ENCODE measurements around the gene GFAP. TPM values are rescaled to one million over a fixed set of nuclear protein-coding genes. Genes with fewer than 3 reads are reported as not detected.

Gene GFAP
- total and polyA plus RNA-seq, 4 donors, result 0.24 to 0.42 (median 0.33) TPM; not detected in 1

DNA sequence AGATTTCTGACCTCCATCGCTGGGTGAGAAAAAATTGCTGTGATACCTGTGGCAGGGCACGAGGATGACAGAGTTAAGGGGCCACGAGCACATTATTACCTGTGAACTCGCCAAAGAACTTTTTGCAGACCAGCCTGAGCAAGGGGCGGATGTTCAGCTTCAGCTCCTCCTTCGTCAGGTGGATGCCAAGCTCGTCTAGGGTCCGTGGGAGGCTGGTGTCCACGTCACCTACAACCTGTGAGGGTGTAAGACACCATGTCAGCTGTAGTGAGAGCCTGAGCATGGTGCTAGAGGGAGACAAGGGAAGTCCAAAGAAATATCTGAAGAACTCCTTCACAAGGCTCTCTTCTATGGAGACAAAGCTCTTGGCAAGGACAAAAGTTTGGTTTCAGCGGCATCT, 50.5 kb downstream of the GFAP start:
- Histone ChIP-seq H3K4me3 (ENCODE audit: low read depth in 1 of 3, low read length in 3 of 3) (no peak overlapping the region), H3K9me3 (ENCODE audit: control insufficient read depth in 4 of 4, low read length in 3 of 4) (no peaks in the 10 kb centered on the region), H3K27me3 (ENCODE audit: control insufficient read depth in 4 of 4, insufficient read depth in 4 of 4, low read length in 3 of 4) (no peaks in the 10 kb centered on the region), H3K9ac (ENCODE audit: low read depth in 1 of 2, low read length in 2 of 2) (no peak overlapping the region), H3K36me3 (ENCODE audit: control insufficient read depth in 4 of 4, insufficient read depth in 3 of 4, low read depth in 1 of 4, low read length in 3 of 4) (peaks cover 13 to 74% (median 46%) of the 10 kb centered on the region in 4 donors), H3K4me1 (ENCODE audit: control insufficient read depth in 4 of 4, insufficient read depth in 4 of 4, low read length in 3 of 4) (peaks cover 0 to 8% (median 5%) of the 10 kb centered on the region in 4 donors), H3K27ac (ENCODE audit: low read depth in 1 of 2, low read length in 2 of 2) (no peak overlapping the region)
- TF ChIP-seq NR2F2 (IDR thresholded peaks at IDR 0.05) (no peak), SP1 (IDR thresholded peaks at IDR 0.05) (no peak), TAF1 (conservative IDR thresholded peaks at IDR 0.05) (no peak), FOXA2 (IDR thresholded peaks at IDR 0.05) (no peak), ATF3 (IDR thresholded peaks at IDR 0.05) (no peak), RXRA (IDR thresholded peaks at IDR 0.05) (no peak), CTCF (IDR thresholded peaks at IDR 0.05; ENCODE audit: low read depth, low read length, missing input control) (no peak), HNF4A (conservative IDR thresholded peaks at IDR 0.05) (no peak), ZBTB33 (IDR thresholded peaks at IDR 0.05) (no peak), RAD21 (IDR thresholded peaks at IDR 0.05) (no peak), GABPA (IDR thresholded peaks at IDR 0.05 in 1 of 2, conservative IDR thresholded peaks at IDR 0.05 in 1 of 2) (no peak)
- TF ChIP-seq, protein P1, sequence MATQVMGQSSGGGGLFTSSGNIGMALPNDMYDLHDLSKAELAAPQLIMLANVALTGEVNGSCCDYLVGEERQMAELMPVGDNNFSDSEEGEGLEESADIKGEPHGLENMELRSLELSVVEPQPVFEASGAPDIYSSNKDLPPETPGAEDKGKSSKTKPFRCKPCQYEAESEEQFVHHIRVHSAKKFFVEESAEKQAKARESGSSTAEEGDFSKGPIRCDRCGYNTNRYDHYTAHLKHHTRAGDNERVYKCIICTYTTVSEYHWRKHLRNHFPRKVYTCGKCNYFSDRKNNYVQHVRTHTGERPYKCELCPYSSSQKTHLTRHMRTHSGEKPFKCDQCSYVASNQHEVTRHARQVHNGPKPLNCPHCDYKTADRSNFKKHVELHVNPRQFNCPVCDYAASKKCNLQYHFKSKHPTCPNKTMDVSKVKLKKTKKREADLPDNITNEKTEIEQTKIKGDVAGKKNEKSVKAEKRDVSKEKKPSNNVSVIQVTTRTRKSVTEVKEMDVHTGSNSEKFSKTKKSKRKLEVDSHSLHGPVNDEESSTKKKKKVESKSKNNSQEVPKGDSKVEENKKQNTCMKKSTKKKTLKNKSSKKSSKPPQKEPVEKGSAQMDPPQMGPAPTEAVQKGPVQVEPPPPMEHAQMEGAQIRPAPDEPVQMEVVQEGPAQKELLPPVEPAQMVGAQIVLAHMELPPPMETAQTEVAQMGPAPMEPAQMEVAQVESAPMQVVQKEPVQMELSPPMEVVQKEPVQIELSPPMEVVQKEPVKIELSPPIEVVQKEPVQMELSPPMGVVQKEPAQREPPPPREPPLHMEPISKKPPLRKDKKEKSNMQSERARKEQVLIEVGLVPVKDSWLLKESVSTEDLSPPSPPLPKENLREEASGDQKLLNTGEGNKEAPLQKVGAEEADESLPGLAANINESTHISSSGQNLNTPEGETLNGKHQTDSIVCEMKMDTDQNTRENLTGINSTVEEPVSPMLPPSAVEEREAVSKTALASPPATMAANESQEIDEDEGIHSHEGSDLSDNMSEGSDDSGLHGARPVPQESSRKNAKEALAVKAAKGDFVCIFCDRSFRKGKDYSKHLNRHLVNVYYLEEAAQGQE (IDR thresholded peaks at IDR 0.05), result no peak
- DNase-seq (ENCODE audit: low spot score), result no peak
- WGBS, result 74% methylated on average over 10 of the region's 10 CpGs

DNA sequence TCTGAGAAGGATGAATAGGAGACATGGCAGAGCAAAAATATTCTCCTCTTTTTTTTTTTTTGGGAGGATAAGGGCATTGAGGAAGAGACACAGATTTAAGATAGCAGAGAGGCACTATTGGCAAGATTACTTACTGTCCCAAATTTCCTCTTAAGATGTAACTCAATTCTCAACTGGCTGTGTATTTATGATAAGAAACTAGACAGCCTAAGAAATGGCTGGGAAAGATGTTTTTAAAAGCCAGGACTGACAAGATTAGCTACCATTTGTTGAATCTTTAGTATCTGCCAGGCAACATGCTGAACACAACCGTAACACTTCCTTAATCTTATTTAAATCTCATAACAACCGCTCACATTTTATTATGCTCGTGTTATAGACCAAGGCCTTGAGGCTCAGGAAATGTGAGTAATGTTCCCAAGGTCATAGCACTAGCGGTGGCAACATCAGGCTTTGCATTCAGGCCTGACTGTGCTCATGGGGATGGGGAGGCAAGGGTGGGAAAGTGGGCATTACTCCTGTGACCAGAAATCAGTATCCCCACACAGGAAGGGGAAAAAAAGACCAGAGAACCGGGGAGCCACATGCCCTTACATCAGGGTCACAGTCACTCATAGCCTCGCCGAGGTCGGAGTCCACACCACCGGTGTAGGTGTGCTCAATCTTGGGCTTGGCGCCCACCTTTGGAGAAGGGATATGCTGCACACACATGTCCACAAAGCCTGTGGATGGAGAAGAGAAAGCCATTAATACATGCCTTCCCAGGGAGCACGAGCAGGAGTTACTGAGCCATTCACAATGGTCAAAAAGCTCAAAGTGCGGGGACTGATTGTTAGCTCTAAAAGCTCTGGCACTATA, 52.0 kb downstream of the GFAP start:
- DNase-seq (ENCODE audit: low spot score), result no peak
- WGBS, result 85% methylated on average over 12 of the region's 12 CpGs
- H3K9me3 ChIP-seq (ENCODE audit: control insufficient read depth in 4 of 4, low read length in 3 of 4), result no peaks in the 10 kb centered on the region
- TF ChIP-seq SP1 (IDR thresholded peaks at IDR 0.05) (no peak), NR2F2 (IDR thresholded peaks at IDR 0.05) (no peak), YY1 (IDR thresholded peaks at IDR 0.05) (no peak), TAF1 (conservative IDR thresholded peaks at IDR 0.05) (no peak), JUND (IDR thresholded peaks at IDR 0.05) (no peak), CTCF (IDR thresholded peaks at IDR 0.05; ENCODE audit: low read depth, low read length, missing input control) (no peak), GABPA (IDR thresholded peaks at IDR 0.05 in 1 of 2, conservative IDR thresholded peaks at IDR 0.05 in 1 of 2) (no peak), ATF3 (IDR thresholded peaks at IDR 0.05) (no peak), FOXA2 (IDR thresholded peaks at IDR 0.05) (no peak), ZBTB33 (IDR thresholded peaks at IDR 0.05) (no peak), HNF4A (conservative IDR thresholded peaks at IDR 0.05) (no peak), RAD21 (IDR thresholded peaks at IDR 0.05) (no peak), FOXA1 (IDR thresholded peaks at IDR 0.05) (no peak)
- TF ChIP-seq, protein P2, sequence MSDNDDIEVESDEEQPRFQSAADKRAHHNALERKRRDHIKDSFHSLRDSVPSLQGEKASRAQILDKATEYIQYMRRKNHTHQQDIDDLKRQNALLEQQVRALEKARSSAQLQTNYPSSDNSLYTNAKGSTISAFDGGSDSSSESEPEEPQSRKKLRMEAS (IDR thresholded peaks at IDR 0.05), result no peak
- no peaks in the 10 kb centered on the region for H3K27me3 ChIP-seq (ENCODE audit: control insufficient read depth in 4 of 4, insufficient read depth in 4 of 4, low read length in 3 of 4)
- H3K36me3 ChIP-seq (ENCODE audit: control insufficient read depth in 4 of 4, insufficient read depth in 3 of 4, low read depth in 1 of 4, low read length in 3 of 4), result peaks cover 17 to 74% (median 50%) of the 10 kb centered on the region in 4 donors
- no peak overlapping the region for H3K4me3 ChIP-seq (ENCODE audit: low read depth in 1 of 3, low read length in 3 of 3)
- H3K27ac ChIP-seq (ENCODE audit: low read depth in 1 of 2, low read length in 2 of 2), result no peak overlapping the region
- H3K9ac ChIP-seq (ENCODE audit: low read depth in 1 of 2, low read length in 2 of 2), result no peak overlapping the region
- H3K4me1 ChIP-seq (ENCODE audit: control insufficient read depth in 4 of 4, insufficient read depth in 4 of 4, low read length in 3 of 4), result peaks cover 0 to 8% (median 5%) of the 10 kb centered on the region in 4 donors

All from liver (tissue), 9 donors.